GM19463 (cell line): ENCODE data around the gene EPAS1.

ENCODE experiments used
- ATAC-seq: cut with Tn5 transposase; IDR thresholded peaks from one replicate; pipeline ENCODE4 v1.9.1; 2021; ENCODE audit warnings: mild to moderate bottlenecking, moderate library complexity; ENCODE audit not compliant: unreplicated experiment

The EPAS1 gene

DNA sequence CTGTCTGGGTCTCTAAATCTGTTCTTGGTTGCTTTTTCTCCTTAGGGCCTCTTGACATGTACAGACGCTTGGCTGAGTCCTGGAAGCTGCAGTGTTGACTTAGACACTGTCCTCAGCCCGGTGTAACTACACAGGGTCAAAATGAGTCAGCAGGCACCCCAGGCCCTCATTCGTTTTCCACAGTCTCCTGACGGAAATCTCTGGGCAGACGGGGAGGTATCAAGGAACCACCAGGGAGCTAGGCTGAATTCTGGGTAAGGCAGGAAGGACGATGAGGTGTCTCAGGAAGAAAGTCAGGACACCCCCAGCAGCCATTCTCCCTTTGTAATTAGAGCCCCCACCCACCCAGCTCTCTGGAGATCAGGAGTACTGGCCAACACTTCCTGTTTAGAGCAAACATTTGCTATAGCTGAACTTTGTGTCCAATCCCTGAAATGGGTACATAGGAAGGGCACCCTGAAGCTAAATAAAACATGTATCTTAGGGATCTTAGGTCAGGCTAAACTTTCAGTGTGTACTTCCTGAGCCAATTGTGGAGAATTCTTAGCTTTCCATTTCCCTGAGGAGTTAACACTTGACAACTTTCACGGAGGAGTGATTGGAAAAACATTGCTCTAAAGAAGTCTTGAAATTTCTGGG is 23.9 kb upstream of the EPAS1 start:
- ATAC-seq = no peak

- no peak for ATAC-seq
Measured at GRCh38 chr2:46273919-46274318, 23.3 kb upstream of the EPAS1 start.

- ATAC-seq = no peak
Measured at GRCh38 chr2:46274586-46274985, 22.6 kb upstream of the EPAS1 start.

- ATAC-seq = no peak
Measured at GRCh38 chr2:46275995-46276394, 21.2 kb upstream of the EPAS1 start.

GRCh38 chr2:46276642-46277041 is 20.6 kb upstream of the EPAS1 start:
- ATAC-seq = no peak

GRCh38 chr2:46277431-46278190 is 19.6 kb upstream of the EPAS1 start:
- no peak for ATAC-seq

GRCh38 chr2:46278952-46279351 is 18.3 kb upstream of the EPAS1 start:
- no peak for ATAC-seq

- no peak for ATAC-seq
Measured at GRCh38 chr2:46281939-46282338, 15.3 kb upstream of the EPAS1 start.

DNA sequence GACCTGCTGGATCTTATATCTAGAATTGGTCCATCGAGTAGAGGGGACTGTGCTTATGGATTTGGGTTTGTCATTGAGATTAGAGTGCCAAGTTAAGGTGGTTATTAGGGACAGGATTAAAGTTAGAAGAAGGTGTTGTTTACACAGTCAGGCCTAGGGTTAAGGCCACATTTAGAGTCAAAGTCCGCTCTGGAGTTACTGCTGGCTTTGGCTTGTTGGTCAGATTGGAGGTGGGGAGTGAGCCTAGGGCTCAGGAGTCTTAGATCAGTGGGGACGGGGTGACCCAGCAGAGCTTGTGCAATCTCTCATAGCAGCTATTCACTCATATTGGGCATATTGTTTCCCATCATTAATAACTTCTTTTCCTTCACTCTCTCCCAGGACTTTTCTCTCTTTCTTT is 13.5 kb upstream of the EPAS1 start:
- no peak for ATAC-seq

DNA sequence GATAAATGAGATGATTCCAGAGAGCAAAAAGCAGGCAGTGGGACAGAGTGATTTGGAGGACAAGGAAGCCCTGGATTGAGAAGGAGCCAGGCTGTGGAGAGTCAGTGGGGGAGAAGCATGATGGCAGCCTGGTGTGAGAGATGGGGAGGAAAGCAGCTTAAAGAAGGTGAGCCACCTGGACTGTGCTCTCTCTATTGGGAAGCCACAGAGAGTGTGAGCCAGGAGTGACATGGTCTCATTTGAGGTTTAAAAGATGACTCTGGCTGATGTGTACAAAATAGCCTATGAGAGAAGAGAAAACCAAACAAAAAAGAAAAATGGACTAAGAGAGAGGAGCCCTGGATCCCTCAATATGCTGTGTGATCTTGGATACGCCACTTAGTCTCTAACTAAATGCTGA is 12.9 kb upstream of the EPAS1 start:
- ATAC-seq = no peak

DNA sequence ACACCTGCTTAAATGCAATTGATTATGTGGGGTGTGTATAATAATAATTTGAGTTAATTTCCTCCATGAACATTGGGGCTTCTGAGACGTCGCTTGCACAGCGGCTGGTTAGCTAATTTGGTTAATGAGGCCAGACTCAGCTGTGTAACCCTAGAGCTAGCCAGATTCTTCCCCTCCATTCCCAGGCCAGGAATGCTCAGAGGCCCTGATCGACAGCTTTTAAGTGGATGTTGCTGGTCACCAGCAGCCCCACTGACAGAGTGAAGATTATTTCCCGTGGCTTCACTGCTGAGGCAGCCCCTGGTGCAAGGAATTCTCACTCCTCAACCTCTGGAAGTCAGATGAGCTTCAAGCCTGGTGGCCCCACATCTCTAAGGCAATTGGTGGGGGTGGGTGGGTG is 12.4 kb upstream of the EPAS1 start:
- ATAC-seq = no peak

DNA sequence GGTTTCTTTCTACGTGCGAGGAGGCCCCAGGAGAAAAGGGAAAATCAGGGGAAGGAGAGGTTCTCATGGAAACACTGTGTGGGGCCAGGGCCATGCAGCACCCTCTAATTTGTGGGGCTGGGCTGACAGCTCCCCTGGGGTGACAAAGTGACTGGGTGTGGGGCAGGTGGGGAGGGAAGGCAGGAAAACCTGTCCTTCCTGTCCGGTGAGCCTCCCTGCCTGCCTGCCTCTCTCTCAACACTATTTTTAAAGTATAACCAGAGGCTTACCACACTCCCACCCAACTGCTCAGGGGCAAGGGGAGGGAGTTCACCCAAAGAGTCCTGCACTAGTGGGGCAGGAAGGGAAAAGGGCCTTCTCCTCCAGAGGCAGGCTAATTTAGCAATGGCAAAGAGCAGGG is 10.5 kb upstream of the EPAS1 start:
- no peak for ATAC-seq

DNA sequence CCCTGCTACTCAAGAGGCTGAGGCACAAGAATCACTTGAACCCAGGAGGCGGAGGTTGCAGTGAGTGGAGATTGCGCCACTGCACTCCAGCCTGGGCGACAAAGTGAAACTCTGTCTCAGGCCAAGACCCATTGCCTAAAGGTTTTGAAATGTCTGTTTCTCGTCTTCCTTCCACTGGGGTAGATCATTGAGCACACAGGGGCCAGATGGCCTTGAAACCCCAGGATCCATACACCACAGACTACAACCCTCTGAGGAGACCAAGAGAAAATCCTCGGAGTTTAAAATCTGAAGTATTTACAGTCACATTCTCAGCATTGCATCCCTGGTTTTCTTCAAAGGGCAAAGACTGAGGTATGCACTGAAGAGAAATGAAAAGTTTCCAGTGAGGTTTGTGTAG is 7.1 kb upstream of the EPAS1 start:
- ATAC-seq = no peak

GRCh38 chr2:46293466-46293865 is 3.7 kb upstream of the EPAS1 start:
- ATAC-seq = no peak

DNA sequence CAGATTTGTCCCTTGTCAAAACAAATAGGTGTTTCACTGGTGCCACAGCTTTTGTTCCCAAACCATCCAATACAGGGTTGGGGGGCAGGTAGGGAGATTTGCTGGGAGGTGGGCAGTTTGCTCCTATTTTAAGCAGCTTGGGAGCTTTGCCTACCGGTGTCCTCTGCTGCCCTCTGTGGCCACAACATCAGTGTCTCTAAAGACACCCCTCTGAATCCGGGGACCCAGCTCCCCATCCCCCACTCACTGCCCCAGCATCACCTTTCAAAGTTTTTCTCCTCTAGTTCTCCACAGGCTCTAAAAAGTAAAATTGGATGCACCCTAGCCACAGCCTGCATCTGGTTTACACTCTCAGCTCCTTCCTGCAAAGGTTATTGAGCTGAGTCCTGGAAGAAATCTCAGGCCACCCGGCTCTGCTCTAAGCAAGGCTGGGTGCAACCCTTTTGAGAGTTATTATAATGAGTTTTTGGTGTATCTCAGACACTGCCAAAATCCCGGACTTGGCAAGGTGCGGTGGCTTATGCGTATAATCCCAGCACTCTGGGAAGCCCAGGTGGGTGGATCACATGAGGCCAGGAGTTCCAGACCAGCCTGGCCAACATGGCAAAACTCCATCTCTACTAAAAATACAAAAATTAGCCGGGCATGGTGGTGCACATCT is 2.9 kb upstream of the EPAS1 start:
- ATAC-seq = no peak

- no peak for ATAC-seq
Measured at GRCh38 chr2:46296216-46296839, 879 bp upstream of the EPAS1 start.

GRCh38 chr2:46297546-46298271 is 502 bp downstream of the EPAS1 start:
- peak; percentile 19 for ATAC-seq

- no peak for ATAC-seq
Measured at GRCh38 chr2:46298272-46298521, 990 bp downstream of the EPAS1 start.

GRCh38 chr2:46298522-46299353 is 1.5 kb downstream of the EPAS1 start:
- no peak for ATAC-seq
